ENCODE results near the gene ACVRL1.

Gene ACVRL1

DNA sequence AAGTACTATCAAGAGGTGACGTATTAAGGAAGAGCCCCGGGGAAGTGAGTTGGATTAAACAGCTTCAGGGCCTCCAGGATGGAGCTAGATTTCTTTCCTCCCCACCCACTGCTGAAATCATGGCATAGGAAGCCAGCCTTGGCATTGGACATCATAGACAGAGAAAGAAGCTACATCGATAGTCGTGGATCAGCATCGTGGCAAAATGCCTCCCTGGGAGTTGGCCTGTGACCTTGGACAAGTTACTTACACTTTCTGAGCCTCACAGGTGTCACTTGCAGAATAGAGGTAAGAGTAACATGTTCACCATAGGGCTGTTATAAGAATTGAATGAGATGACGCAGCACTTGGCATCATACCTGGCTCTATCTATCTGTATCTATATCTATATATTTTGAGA is 13.5 kb upstream of the ACVRL1 start:
- Histone ChIP-seq H3K4me3 (ENCODE audit: low read depth, low read length) (no peak overlapping the region), H3K9me3 (no peaks in the 10 kb centered on the region), H3K4me1 (peaks cover 13% of the 10 kb centered on the region), H3K27me3 (no peaks in the 10 kb centered on the region), H3K36me3 (no peaks in the 10 kb centered on the region)
- TF ChIP-seq, protein P1, sequence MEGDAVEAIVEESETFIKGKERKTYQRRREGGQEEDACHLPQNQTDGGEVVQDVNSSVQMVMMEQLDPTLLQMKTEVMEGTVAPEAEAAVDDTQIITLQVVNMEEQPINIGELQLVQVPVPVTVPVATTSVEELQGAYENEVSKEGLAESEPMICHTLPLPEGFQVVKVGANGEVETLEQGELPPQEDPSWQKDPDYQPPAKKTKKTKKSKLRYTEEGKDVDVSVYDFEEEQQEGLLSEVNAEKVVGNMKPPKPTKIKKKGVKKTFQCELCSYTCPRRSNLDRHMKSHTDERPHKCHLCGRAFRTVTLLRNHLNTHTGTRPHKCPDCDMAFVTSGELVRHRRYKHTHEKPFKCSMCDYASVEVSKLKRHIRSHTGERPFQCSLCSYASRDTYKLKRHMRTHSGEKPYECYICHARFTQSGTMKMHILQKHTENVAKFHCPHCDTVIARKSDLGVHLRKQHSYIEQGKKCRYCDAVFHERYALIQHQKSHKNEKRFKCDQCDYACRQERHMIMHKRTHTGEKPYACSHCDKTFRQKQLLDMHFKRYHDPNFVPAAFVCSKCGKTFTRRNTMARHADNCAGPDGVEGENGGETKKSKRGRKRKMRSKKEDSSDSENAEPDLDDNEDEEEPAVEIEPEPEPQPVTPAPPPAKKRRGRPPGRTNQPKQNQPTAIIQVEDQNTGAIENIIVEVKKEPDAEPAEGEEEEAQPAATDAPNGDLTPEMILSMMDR (IDR thresholded peaks at IDR 0.05; ENCODE audit: low read depth, low read length): no peak
- DNase-seq: no peak

DNA sequence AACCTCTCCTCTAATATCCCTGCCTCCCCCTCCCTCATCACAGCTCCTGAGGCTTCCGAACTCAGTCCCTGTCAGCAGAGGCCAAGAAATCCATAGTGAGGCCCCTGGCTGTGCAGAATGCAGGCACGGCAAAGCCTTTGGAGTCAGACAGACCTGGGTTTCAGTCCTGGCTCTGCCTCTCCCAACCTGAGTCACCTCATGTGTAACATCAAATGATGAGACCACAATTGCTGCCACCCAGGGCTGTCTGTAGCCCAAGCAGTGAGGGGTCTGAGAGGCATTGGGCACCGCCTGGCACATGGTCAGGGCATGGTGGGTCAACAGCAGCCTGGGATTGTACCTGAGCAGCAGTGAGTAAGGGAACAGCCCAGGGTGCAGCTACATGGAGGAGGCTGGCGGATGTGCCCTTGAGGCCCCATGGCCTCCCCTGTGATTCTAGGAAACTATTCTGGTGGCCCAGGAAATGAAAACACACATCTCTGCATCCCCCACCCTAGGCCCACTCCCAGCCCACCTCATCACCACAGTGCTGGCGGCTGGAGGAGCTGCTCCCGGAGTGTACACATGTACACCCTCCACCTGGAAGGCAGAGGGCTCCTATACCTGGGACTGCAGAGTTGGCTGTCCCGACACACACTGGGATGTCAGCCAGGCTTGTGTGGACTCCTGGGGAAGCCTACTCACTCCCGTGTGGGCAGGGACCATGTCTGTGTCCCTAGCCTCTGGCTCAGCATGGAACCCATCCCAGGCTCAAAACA is 11.7 kb upstream of the ACVRL1 start:
- Histone ChIP-seq H3K36me3 (no peaks in the 10 kb centered on the region), H3K4me1 (peaks cover 10% of the 10 kb centered on the region), H3K27me3 (no peaks in the 10 kb centered on the region), H3K9me3 (no peaks in the 10 kb centered on the region), H3K4me3 (ENCODE audit: low read depth, low read length) (no peak overlapping the region)
- TF ChIP-seq, protein P1 (IDR thresholded peaks at IDR 0.05; ENCODE audit: low read depth, low read length): no peak
- no peak for DNase-seq

DNA sequence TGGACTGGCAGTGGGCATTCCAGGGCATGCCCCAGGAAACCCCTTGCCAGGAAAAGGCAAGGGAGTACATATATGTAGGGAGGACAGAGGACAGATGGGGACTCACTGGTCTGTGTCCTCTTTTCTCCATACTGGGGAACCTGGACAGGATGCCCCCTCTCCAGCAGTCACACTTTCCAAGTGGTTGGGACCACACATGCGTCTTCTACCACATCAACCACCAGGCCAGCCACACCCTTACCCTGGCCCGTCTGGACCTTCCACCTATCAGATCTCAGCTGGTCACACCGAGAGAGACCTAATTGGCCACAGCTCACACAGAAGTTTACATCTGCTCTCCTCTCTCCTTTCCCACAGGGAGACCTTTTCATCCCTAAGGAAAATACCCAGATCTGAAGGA is 11.1 kb upstream of the ACVRL1 start:
- H3K9me3 ChIP-seq: no peaks in the 10 kb centered on the region
- H3K4me1 ChIP-seq: peaks cover 10% of the 10 kb centered on the region
- no peaks in the 10 kb centered on the region for H3K36me3 ChIP-seq
- no peaks in the 10 kb centered on the region for H3K27me3 ChIP-seq
- no peak overlapping the region for H3K4me3 ChIP-seq (ENCODE audit: low read depth, low read length)
- no peak for DNase-seq
- TF ChIP-seq, protein P1 (IDR thresholded peaks at IDR 0.05; ENCODE audit: low read depth, low read length): no peak

DNA sequence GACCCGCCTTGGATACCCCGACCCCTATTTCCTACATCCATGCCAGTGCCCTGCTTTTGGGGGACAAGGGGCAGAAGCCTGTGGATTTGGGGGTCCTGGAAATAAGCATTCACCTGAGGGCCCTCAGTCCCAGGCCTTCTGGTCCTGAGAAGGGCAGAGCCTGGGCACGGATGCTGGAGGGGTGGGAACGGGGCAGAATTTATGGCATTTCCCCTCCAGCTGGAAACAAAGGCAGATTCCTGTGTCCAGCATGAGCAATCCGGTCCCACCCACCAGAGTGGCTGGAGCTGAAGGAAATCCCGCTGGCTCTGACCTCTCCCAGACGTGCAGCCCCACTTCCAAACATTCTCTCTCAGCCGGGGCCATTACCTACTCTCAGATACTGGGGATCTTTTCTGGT is 10.1 kb upstream of the ACVRL1 start:
- TF ChIP-seq, protein P1 (IDR thresholded peaks at IDR 0.05; ENCODE audit: low read depth, low read length): no peak
- Histone ChIP-seq H3K36me3 (no peaks in the 10 kb centered on the region), H3K27me3 (no peaks in the 10 kb centered on the region), H3K9me3 (no peaks in the 10 kb centered on the region), H3K4me3 (ENCODE audit: low read depth, low read length) (no peak overlapping the region), H3K4me1 (peaks cover 10% of the 10 kb centered on the region)
- no peak for DNase-seq

DNA sequence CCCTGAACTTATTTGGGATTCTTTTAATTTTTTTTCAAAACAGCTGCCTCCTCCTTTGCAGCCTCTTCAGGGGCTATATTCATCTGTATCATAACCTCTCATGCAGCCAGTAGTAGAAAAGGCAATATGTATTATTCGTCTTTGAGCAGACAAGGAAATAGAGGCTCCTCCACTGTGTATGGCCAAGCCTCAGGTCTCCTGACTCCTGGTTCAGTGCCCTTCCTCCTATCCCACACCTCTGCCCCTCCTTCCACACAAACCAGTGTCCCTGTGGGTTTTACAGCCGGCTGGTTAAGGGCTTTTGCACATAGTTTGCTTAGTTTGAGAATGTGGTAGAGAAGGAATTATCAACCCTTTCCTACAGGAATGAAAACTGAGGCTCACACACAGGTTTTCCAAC is 8.8 kb upstream of the ACVRL1 start:
- Histone ChIP-seq H3K4me1 (peaks cover 10% of the 10 kb centered on the region), H3K9me3 (no peaks in the 10 kb centered on the region), H3K4me3 (ENCODE audit: low read depth, low read length) (no peak overlapping the region), H3K27me3 (no peaks in the 10 kb centered on the region), H3K36me3 (no peaks in the 10 kb centered on the region)
- no peak for DNase-seq
- TF ChIP-seq, protein P1 (IDR thresholded peaks at IDR 0.05; ENCODE audit: low read depth, low read length): no peak

DNA sequence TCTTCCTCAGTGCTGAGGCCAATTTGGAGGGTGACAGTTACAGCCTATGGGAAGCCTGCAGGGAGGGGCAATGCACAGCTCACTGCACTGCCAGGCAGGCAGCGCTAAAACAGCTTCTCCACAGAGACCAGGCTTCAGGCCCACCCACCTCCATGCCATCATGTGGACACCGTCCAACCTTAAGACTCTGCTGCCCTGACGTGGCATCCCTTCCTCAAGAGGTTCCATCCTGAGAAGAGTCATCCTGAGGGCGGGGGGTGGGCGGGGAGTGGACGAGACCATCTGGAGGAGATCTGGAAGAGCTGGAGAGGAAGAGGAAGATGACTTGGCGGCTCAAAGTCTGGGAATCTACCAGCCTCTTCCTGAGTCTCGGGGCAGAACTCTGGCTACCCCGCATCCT is 8.4 kb upstream of the ACVRL1 start:
- TF ChIP-seq, protein P1 (IDR thresholded peaks at IDR 0.05; ENCODE audit: low read depth, low read length): no peak
- Histone ChIP-seq H3K9me3 (no peaks in the 10 kb centered on the region), H3K4me1 (peaks cover 10% of the 10 kb centered on the region), H3K27me3 (no peaks in the 10 kb centered on the region), H3K36me3 (no peaks in the 10 kb centered on the region), H3K4me3 (ENCODE audit: low read depth, low read length) (no peak overlapping the region)
- DNase-seq: no peak
